Measurements from ENCODE around the gene MTUS2.

Gene MTUS2

DNA sequence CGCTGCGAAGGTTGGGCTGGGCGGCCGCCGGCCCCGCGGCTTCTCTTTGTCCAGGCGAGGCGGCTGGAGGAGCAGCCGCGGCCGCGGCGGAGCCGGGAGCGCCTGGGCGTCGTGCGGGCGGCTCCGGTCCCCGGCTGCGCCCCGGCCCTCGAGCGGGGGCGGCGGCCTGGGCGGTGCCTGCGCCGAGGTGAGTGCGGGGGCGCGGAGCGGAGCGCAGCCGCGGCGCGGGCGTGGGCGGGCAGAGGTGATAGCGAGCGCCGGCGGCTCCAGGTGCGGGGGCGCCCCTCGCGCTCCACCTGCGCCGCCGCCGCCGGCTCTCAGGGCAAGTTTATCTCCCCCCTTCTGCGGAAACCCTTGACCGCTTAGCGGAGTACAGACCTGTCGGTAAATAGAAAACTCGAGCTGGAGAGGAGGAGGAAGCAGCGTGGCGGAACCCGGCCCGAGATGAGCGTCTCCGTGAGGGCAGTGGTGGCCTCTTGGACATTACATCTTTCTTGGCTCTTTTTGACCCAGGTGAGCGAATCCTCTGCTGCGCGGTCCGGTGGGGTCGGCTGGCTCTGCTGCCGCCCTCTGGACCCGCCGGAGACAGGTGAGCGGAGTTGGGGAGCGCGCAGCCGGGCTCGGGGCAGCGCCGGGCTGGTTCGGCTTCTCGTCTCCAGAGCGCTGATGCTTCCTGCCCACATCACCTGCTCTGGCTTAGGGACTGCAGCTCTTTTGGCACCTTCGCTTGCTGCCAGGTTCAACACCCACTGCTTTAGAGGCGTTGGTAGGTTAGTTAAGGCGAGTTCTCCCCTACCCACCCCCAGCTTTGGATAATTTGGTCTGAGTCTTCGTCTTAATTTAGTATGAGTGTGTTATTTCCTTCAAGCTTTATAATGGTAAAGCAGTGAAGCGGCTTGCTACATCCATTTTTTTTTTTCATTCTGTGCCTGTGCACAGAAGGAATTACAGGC, at the start of gene MTUS2:
Gene MTUS2, plus strand, starts transcription at position 241 of the 953 bp plus-strand sequence.
- no peak for DNase-seq (ENCODE audit: low read depth, low spot score)
- Histone ChIP-seq H3K27me3 (ENCODE audit: control insufficient read depth, insufficient read depth, low read length) (peaks cover 7% of the 10 kb centered on the region), H3K4me1 (ENCODE audit: control insufficient read depth, insufficient read depth, low read length) (no peaks in the 10 kb centered on the region), H3K27ac (ENCODE audit: low read length) (no peak within 1 kb of the TSS), H3K36me3 (ENCODE audit: control insufficient read depth, insufficient read depth, low read length) (no peaks in the 10 kb centered on the region), H3K9me3 (ENCODE audit: control insufficient read depth, insufficient read depth, low read length) (peaks cover 2% of the 10 kb centered on the region; the same call in 1 of the 2 replicates), H3K4me3 (ENCODE audit: low read length) (peak within 1 kb of the TSS; percentile 37)
- WGBS (ENCODE audit: insufficient coverage, insufficient read length) = no CpG with 5 or more reads among the region's 89 CpGs

DNA sequence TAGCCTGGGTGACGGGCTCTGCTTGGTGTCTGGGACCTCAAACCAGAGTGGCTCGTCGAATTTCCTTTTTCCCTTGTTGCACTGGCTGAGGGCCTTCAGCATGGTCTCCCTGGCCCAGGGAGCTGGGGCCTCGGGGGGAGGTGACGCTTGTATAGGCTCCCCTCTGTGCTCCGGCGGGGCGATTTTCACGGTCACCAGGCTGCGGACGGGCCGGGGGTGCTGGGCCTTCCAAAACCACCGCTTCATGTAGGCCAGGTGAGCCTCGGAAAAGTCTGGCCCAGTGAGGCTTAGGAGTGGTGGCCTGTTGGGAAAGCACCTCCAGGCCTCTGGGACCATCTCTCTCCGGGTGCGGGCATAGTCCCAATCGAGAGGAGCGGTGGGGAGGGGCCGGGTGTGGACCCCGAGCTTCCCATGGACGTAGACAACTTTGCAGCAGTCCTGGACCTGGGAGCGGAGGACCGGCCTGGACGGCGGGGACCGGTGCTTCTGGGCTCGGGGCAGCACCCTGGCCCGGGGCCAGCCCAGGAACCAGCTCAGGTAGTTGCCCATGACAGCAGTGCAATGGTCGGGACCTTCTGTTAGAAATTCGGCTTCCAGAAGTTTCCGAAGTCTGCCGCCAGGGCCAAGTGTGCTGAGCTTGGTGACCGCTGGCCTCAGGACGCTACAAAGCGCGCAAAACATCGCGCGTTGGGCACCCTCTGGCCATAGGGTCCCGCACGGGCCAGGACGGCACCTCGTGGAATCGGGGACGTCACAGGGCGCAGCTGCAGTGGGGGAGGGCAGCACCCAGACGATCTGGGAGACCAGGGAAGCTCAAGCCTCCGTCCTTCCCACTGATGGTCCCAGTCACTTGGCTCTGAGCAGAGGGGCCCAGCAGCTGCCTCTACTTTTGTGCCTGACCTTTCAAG, 41.6 kb upstream of the MTUS2 start:
- no peaks in the 10 kb centered on the region for H3K9me3 ChIP-seq (ENCODE audit: control insufficient read depth, insufficient read depth, low read length)
- WGBS (ENCODE audit: insufficient coverage, insufficient read length) = no CpG with 5 or more reads among the region's 48 CpGs
- H3K27ac ChIP-seq (ENCODE audit: low read length) = no peak overlapping the region
- no peaks in the 10 kb centered on the region for H3K36me3 ChIP-seq (ENCODE audit: control insufficient read depth, insufficient read depth, low read length)
- no peak for DNase-seq (ENCODE audit: low read depth, low spot score)
- no peaks in the 10 kb centered on the region for H3K4me1 ChIP-seq (ENCODE audit: control insufficient read depth, insufficient read depth, low read length)
- H3K4me3 ChIP-seq (ENCODE audit: low read length) = no peak overlapping the region
- H3K27me3 ChIP-seq (ENCODE audit: control insufficient read depth, insufficient read depth, low read length) = no peaks in the 10 kb centered on the region

DNA sequence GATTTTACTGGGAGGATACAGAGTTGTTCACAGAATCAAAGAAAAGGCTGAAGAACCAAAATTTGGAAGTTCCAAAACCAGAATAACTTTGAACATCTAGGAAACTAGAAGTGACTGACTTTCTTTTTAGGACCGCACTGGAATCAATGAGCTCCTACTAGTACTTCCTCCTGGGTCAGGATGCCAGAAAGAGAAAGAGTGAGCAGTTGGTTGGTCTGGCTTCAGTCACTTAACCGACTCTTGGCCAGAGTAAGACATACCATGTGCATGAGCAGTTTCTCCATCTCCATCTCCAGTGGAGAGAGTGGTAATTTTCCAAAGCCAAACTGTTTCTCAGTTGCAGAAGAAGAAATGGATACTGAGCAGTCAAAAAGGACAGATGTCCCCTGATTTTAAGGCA, 27.1 kb upstream of the MTUS2 start:
- no peak overlapping the region for H3K4me3 ChIP-seq (ENCODE audit: low read length)
- H3K36me3 ChIP-seq (ENCODE audit: control insufficient read depth, insufficient read depth, low read length) = no peaks in the 10 kb centered on the region
- H3K27me3 ChIP-seq (ENCODE audit: control insufficient read depth, insufficient read depth, low read length) = no peaks in the 10 kb centered on the region
- H3K27ac ChIP-seq (ENCODE audit: low read length) = no peak overlapping the region
- H3K4me1 ChIP-seq (ENCODE audit: control insufficient read depth, insufficient read depth, low read length) = peaks cover 2% of the 10 kb centered on the region
- DNase-seq (ENCODE audit: low read depth, low spot score) = no peak
- no peaks in the 10 kb centered on the region for H3K9me3 ChIP-seq (ENCODE audit: control insufficient read depth, insufficient read depth, low read length)
- WGBS (ENCODE audit: insufficient coverage, insufficient read length) = no CpG with 5 or more reads among the region's 2 CpGs

- Histone ChIP-seq H3K4me3 (ENCODE audit: low read length) (no peak overlapping the region), H3K27ac (ENCODE audit: low read length) (no peak overlapping the region), H3K4me1 (ENCODE audit: control insufficient read depth, insufficient read depth, low read length) (peaks cover 2% of the 10 kb centered on the region), H3K9me3 (ENCODE audit: control insufficient read depth, insufficient read depth, low read length) (no peaks in the 10 kb centered on the region), H3K27me3 (ENCODE audit: control insufficient read depth, insufficient read depth, low read length) (no peaks in the 10 kb centered on the region), H3K36me3 (ENCODE audit: control insufficient read depth, insufficient read depth, low read length) (no peaks in the 10 kb centered on the region)
- WGBS (ENCODE audit: insufficient coverage, insufficient read length) = no CpG with 5 or more reads among the region's 6 CpGs
- DNase-seq (ENCODE audit: low read depth, low spot score) = no peak
Measured at GRCh38 chr13:28794396-28794795, 25.7 kb upstream of the MTUS2 start.

GRCh38 chr13:28796938-28797257, 23.2 kb upstream of the MTUS2 start:
- DNase-seq (ENCODE audit: low read depth, low spot score) = no peak
- Histone ChIP-seq H3K27ac (ENCODE audit: low read length) (no peak overlapping the region), H3K27me3 (ENCODE audit: control insufficient read depth, insufficient read depth, low read length) (no peaks in the 10 kb centered on the region), H3K4me3 (ENCODE audit: low read length) (no peak overlapping the region), H3K4me1 (ENCODE audit: control insufficient read depth, insufficient read depth, low read length) (peaks cover 2% of the 10 kb centered on the region), H3K9me3 (ENCODE audit: control insufficient read depth, insufficient read depth, low read length) (no peaks in the 10 kb centered on the region), H3K36me3 (ENCODE audit: control insufficient read depth, insufficient read depth, low read length) (no peaks in the 10 kb centered on the region)
- no CpG with 5 or more reads among the region's 1 CpG for WGBS (ENCODE audit: insufficient coverage, insufficient read length)

DNA sequence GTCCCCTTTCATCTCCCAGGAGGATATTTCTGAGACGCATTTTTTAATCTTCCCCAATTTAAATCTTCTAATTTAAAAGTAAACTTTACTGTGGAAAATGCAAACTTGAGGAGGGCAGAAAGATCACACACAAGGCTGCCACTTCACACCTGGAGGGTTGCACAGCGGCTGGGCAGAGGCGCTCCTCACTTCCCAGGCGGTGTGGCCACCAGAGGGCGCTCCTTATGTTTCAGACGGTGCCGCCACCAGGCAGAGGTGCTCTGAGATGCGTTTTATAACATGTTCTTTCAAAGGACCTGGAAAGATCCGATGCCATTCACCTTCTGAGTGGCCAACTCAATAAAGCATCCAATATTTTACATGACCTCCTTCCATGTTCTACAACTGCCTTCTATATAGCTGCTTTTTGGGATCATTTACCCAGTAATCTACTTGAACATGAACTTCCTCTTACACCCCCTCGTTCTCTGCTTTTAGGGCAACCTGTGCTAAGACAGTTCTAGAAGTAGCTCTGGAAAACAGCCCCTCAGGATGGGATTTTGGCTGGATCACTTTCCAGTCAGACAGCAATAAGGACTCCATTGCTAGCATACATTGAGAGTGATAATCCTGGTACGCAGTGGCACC, 14.8 kb upstream of the MTUS2 start:
- DNase-seq (ENCODE audit: low read depth, low spot score) = no peak
- H3K27me3 ChIP-seq (ENCODE audit: control insufficient read depth, insufficient read depth, low read length) = no peaks in the 10 kb centered on the region
- no peak overlapping the region for H3K4me3 ChIP-seq (ENCODE audit: low read length)
- no peaks in the 10 kb centered on the region; the same call in 1 of the 2 replicates for H3K4me1 ChIP-seq (ENCODE audit: control insufficient read depth, insufficient read depth, low read length)
- no peak overlapping the region for H3K27ac ChIP-seq (ENCODE audit: low read length)
- H3K36me3 ChIP-seq (ENCODE audit: control insufficient read depth, insufficient read depth, low read length) = no peaks in the 10 kb centered on the region
- H3K9me3 ChIP-seq (ENCODE audit: control insufficient read depth, insufficient read depth, low read length) = peaks cover 4% of the 10 kb centered on the region
- no CpG with 5 or more reads among the region's 11 CpGs for WGBS (ENCODE audit: insufficient coverage, insufficient read length)

GRCh38 chr13:28817204-28817603, 2.9 kb upstream of the MTUS2 start:
- H3K4me3 ChIP-seq (ENCODE audit: low read length) = no peak overlapping the region
- H3K27me3 ChIP-seq (ENCODE audit: control insufficient read depth, insufficient read depth, low read length) = peaks cover 7% of the 10 kb centered on the region
- H3K27ac ChIP-seq (ENCODE audit: low read length) = no peak overlapping the region
- no CpG with 5 or more reads among the region's 2 CpGs for WGBS (ENCODE audit: insufficient coverage, insufficient read length)
- DNase-seq (ENCODE audit: low read depth, low spot score) = no peak
- no peaks in the 10 kb centered on the region for H3K4me1 ChIP-seq (ENCODE audit: control insufficient read depth, insufficient read depth, low read length)
- H3K9me3 ChIP-seq (ENCODE audit: control insufficient read depth, insufficient read depth, low read length) = no peaks in the 10 kb centered on the region
- no peaks in the 10 kb centered on the region for H3K36me3 ChIP-seq (ENCODE audit: control insufficient read depth, insufficient read depth, low read length)

DNA sequence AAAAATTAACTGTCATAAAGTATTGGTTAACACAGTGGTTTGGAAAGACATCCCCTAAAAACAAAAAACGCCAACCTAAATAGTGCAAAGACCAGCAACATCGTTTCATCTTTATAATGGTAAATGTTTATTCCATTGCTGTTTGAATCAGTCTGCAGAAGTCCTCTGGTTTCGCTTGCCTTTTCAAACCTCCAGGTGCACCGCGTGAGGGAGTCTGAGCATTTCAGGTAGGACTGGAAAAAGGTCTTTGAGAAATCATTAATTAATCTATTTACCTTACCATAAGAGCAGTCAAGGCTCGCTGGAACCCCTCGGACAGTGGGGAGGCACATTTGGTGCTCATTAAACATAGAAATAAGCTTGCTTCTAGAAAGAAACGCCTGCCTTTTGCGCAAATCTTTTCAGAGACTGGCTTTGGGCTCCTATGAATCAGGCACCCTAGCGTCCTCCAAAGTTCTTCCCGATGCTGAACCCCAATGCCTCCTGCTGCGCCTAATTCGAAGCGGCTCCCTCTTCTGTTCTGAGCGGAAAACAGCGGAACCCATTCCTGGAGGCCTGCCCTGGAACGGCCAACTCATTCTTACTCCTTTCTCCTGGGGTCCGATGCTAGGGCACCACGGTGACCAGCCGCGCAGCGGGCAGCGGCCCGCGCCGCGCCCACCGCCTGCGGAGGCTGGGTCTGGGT, 951 bp upstream of the MTUS2 start:
- peak overlapping the region; percentile 37; the same call in 1 of the 2 replicates for H3K4me3 ChIP-seq (ENCODE audit: low read length)

GRCh38 chr13:28819735-28820098, 422 bp upstream of the MTUS2 start:
- H3K27me3 ChIP-seq (ENCODE audit: control insufficient read depth, insufficient read depth, low read length) = peaks cover 7% of the 10 kb centered on the region
- no peak overlapping the region for H3K27ac ChIP-seq (ENCODE audit: low read length)
- peaks cover under 1% of the 10 kb centered on the region; the same call in 1 of the 2 replicates for H3K9me3 ChIP-seq (ENCODE audit: control insufficient read depth, insufficient read depth, low read length)
- peak overlapping the region; percentile 37; the same call in 1 of the 2 replicates for H3K4me3 ChIP-seq (ENCODE audit: low read length)
- no CpG with 5 or more reads among the region's 55 CpGs for WGBS (ENCODE audit: insufficient coverage, insufficient read length)
- no peaks in the 10 kb centered on the region for H3K4me1 ChIP-seq (ENCODE audit: control insufficient read depth, insufficient read depth, low read length)
- DNase-seq (ENCODE audit: low read depth, low spot score) = no peak
- H3K36me3 ChIP-seq (ENCODE audit: control insufficient read depth, insufficient read depth, low read length) = no peaks in the 10 kb centered on the region

More for the DNA sequence above, 951 bp upstream of the MTUS2 start:
- no CpG with 5 or more reads among the region's 29 CpGs for WGBS (ENCODE audit: insufficient coverage, insufficient read length)
- Histone ChIP-seq H3K36me3 (ENCODE audit: control insufficient read depth, insufficient read depth, low read length) (no peaks in the 10 kb centered on the region), H3K9me3 (ENCODE audit: control insufficient read depth, insufficient read depth, low read length) (no peaks in the 10 kb centered on the region), H3K27ac (ENCODE audit: low read length) (no peak overlapping the region), H3K4me1 (ENCODE audit: control insufficient read depth, insufficient read depth, low read length) (no peaks in the 10 kb centered on the region), H3K27me3 (ENCODE audit: control insufficient read depth, insufficient read depth, low read length) (peaks cover 7% of the 10 kb centered on the region)
- DNase-seq (ENCODE audit: low read depth, low spot score) = no peak
